Smooth muscle cell of trachea (primary cell): Measurements from ENCODE around the gene MNX1. TPM values are rescaled to one million over a fixed set of nuclear protein-coding genes. Genes with fewer than 3 reads are reported as not detected.

ENCODE experiments used
- total RNA-seq: library from RNA; depleted of rRNA; stranded (reverse); fragments of >200 nt; gene quantifications from 2 replicates; pipeline ENCODE4 v1.2.1, GENCODE V29; 2014

MNX1 gene
- not detected in 2 replicates for total RNA-seq

DNA sequence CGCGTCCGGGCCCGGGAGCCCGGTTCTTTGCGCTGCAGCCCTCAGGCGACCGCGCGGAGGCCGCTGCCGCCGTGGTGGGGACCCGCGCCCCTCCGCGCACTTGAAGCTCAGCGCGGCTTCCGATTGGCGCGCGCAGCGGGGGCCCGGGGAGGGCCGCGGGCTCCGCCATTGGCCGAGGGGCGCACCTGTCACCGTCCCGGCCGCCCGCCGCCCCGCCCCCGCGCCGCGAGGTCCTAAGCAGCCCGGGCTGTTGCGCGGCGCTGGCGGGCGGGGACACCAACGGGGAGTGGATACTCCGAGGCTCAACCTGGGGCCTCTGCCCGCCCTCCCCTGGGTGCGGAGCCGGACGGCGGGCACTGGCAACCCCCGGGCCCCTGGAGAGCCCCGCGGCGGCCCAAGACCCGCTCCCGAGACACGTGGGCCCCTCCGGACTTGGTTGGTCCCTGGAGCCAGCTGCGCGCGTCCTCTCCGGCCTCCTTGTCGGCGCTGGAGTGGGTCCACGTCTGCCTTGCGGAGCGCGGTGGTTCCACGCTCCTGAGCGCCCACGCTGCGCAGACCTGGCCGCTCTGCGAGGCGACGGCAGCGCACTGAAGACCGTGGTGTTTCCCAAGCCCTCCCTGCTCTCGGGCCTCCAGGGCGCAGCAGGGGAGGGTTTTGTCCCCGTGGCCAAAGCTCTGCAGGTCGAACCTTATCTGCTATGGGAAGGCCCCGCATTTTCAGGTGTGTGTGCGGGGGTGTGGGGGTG, at the start of gene MNX1:
Gene MNX1, minus strand, starts transcription at position 76 of the 745 bp plus-strand sequence. CDS start 313 bp downstream, outside the sequence.

Other genes starting within 250 kb of the MNX1 start
- 51.2 and 59.9 TPM in 2 replicates for gene LMBR1, start 117.5 kb downstream of the MNX1 start, total RNA-seq
- gene NOM1, start 61.0 kb downstream of the MNX1 start, total RNA-seq, result 11.6 and 14.6 TPM in 2 replicates
- gene UBE3C, start 128.3 kb upstream of the MNX1 start, total RNA-seq, result 86.7 and 96.6 TPM in 2 replicates